NCI-H1417 treated with DMSO at 0.1 percent for 48 hours (cell line): Measurements from ENCODE around the gene BNIP1.

Experiments used
- DNase-seq: peaks from one replicate; lab custom pipeline; 2025; lab: John Stamatoyannopoulos, UW

Gene BNIP1

DNA sequence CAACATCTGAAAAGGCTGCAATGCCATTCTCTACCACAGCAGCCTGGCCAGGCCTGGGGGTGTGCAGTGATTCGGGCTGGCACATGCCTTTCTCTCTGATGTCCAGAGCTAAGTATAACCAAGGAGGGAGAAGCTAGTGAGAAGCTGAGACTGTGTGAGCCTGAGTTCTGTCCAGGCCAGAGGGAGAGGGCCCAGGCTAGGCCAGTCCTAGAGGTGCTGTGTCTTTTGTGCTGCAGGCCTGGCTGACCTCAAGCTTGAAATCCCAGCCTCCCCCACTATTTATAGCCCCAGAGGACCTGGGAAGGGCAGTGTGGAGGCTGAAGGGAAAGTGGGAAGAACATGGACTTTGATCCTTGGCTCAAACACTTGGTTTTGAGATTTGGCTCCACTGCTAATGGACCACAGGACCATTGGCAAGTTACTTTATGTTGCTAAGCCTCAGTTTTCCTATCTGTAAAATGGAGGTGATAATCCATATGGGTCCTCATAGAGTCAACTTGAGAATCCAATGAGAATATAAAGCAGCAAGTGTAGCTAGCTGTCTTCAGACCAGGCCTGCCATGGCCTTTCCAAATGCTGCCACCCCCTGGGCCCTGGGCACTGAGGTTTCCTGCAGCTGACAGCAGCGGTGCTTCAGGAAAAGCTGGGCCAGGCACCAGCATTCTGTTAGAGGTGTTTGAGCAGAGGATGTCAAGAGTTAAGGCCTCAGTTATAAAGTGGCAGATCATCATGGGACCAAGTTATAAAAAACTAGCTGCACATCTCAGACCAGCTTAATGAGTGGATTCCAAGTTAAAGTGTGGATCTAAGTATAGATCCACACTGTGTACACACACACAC is 21.1 kb downstream of the BNIP1 start:
- DNase-seq = no peak

DNA sequence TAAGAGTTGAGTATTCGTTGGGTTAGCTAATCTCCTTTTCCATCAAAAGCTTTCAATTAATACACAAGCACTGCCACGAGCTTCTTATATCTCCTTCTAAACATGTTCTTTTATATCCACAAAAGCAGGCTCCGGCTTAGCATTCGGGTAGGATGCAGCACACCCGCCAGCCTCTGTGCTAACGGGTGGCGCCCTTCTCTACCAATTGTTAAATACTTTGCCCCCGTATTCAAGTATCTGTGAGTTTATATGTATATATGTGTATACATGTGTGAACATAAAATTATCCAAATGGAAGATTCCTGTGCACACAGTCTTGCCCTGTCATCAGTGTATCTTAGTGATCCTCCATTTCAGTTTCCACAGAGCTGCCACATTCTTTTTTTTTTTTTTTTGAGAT is 27.8 kb downstream of the BNIP1 start:
- no peak for DNase-seq

DNA sequence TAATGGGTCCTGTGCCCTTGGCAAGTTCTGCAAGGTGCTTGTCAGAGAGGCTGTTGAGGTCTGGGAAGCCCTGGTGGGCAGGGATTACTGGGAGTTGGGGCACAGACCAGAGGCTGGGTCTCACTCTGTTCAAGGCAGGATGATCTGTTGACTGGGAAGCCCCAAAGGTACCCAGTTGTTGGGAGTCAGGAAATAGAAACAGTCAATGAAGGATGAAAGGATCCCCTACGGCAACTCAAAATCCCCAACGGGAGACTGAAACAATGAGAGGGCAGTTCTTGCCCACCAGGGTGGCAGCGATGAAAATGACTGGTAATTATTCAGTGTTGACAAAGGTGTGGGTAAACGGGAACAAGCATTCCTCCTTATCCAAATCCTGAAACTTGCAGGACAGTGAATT is 31.2 kb downstream of the BNIP1 start:
- no peak for DNase-seq

DNA sequence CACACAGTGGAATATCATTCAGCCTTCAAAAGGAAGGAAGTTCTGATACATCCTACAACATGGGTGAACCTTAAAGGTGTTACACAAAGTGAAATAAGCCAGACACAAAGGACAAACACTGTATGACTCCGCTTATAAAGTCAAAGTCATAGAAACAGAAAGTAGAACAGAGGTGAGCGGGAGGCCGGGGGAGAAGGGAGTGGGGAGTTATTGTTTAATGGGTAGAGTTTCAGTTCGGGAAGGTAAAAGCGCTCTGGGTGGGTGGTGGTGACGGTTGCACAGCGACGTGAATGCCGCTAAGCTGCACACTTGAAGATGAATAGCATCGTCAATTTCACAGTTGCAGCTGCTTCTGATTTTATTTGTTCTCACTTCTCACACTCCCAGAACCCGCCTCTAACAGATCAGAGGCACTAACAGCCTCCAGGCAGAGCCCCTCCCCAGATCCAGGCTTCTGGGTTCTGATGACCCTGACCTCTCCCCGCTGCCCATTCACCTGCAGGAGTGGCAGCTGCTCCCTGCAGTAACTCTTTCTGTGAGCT is 34.1 kb downstream of the BNIP1 start:
- DNase-seq = peak; percentile 1

DNA sequence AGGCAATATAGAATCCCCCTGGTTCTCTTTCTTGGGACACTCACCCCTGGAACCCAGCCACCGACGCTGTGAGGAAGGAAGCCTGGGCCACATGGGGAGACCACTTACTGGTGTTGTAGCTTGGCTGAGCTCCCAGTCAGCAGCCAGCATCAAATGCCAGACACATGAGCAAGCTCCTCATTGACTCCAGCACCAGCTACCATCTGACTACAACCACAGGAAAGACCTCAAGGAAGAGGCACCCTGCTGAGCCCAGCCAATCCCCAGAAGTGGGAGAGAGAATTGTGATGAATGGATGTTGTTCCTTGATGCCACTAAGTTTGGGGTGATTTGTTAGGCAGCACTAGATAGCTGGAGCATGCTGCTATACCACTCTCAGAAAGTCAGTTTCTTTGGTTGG is 36.0 kb downstream of the BNIP1 start:
- no peak for DNase-seq

DNA sequence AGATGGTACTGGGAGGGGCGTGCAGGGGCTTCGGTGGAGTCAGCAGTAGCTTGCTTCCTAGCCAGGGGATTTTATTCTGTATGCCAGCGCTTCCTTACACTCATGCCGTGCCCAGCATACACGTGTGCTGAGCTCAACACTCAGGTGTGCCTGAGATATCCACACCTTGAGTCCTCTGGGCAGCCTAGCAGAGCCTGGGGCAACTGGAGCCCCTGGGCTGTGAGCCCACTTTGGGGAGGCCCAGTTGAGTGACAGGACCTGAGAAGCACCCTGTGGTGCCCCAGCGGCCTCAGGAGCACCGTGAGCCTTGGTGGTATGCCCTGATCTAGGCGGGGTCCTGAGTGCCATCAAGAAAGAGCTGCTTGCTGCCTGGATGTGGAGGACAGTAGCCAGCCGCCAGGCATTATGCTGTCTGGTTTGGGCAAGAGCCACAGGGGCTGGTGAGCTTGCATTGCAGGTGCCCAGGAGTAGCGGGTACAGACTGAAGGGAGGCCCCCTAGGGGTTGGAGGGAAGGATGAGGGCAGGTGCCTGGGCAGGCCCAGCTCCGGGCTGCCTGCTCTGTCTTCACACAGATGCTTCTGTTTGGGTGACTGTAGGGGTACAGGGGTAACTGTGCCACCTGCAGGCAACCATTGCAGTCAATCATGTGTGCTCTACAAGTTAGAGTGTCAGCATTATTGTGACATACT is 42.9 kb downstream of the BNIP1 start:
- DNase-seq = no peak

DNA sequence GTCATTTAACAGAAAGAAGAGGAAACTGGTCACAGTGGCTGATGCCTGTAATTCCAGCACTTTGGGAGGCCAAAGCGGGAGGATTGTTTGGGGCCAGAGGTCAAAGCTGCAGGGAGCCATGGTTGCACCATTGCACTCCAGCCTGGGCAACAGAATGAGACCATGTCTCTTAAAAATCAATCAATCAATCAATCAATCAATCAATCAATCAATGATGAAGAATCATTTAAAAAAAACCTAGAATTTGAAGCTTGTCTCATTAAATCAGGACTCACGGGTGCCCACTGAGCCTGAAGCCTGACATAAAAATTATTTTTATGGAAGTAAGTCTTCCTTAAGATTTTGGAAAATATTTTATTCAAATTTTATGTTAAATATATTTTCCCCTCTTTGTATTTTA is 43.9 kb downstream of the BNIP1 start:
- no peak for DNase-seq

DNA sequence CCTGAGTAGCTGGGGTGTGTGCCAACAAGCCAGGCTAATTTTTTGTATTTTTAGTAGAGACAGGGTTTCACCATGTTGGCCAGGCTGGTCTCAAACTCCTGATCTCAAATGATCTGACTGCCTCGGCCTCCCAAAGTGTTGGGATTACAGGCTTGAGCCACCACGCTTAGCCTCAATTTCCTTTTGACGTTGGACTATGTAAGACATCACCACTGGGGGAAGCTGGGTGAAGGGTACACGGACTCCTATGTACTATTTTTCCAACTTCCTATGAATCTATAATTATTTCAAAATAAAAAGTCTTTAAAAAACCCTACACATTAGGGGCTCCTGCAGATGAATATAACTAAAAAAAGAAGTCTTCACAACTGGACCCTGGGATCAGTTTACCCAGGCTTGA is 46.7 kb downstream of the BNIP1 start:
- no peak for DNase-seq

DNA sequence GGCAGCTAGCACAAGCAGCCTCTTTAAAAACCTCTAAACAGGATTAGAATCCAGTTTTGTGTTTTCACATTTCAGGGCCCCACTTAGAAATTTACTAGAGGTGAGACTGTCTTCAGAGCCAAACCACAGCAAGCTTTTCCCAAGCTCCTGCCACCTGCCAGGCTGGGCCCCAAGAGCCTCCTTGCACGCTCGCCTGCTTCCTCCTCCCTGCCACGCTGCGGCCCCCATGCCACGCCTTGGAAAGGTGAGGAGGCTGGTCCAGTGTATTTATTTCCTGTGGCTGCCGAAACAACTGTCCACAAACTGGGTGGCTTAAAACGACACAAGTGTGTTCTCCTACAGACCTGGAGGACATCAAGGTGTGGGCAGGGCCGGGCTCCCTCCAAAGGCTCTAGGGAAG is 47.2 kb downstream of the BNIP1 start:
- no peak for DNase-seq

DNA sequence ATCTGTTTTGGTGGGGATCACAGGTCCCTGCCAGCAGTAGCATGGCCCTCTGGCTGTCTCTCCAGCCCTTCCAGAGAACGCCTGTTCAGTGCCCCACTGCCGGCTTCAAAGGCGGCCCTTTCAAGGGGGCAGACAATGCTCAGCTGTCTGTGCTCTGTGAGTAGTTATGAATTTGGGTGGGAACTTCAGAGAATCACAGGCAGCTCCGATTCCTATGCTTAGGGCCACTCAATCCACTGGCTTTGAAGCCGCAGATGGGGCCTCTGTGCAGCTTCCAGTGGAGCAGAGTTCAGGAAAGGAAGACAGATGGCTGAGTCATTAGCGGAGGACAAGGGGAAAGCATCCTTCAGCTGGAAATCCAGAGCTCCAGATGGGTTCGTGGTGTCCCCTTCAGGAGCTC is 48.2 kb downstream of the BNIP1 start:
- no peak for DNase-seq

DNA sequence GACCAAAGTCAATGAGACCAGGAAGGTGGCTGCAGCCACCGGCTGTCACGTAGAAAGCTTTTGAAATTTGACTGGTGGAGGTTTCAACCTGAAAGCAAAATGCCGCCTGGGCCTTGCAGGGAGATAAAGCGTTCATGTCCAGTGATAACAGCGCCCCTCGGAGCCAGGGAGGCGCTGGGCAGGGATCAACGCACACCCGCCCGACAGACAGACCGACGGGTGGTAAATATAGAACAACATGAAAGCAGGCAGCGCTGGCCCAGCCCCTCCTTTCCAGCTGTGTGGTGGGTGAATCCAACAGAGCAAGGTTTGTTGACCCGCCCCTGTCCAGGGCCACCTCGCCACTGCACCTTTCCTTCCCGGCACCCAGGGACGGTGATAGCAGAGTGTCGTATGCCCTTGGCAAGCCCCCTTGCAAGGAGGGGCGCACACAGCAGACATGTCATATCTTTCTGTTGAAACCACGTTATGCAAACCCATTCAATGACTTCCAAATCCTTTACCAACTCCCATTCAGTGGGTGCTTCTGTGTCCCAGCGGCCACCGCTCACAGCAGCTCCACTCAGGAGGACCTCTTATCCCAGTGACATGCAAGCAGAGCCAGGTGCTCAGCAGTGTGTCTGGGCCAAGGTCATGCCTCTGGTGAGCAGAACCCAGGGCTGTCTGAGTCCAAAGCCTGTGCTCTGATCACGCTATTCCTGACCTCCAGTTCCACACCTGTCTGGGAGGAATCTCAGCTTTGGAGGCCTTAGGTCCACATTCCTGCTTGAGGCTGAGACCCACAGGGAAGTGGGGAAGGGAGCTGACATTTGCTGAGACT is 52.0 kb downstream of the BNIP1 start:
- no peak for DNase-seq

DNA sequence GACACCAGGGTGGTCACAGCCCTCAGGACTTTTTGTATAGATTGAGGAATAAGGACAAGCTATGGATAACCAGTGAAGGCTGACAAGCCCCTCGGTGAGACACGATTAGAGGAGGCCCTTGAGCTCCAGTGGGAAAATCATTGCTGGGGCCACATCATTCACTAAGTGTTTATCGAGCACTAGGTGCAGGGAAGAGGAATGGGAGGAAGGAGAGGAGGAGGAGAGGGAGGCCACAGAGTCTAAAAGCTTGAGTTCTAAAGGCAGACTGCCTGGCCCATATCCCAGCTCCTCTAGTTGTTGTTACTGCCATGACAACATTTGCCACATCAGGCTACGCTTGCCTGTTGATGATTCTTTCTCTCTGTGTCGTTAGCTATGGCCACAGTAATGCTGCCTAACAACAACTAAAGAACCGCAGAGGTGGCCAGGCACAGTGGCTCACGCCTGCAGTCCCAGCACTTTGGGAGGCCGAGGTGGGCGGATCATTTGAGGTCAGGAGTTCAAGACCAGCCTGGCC is 53.1 kb downstream of the BNIP1 start:
- DNase-seq = no peak

DNA sequence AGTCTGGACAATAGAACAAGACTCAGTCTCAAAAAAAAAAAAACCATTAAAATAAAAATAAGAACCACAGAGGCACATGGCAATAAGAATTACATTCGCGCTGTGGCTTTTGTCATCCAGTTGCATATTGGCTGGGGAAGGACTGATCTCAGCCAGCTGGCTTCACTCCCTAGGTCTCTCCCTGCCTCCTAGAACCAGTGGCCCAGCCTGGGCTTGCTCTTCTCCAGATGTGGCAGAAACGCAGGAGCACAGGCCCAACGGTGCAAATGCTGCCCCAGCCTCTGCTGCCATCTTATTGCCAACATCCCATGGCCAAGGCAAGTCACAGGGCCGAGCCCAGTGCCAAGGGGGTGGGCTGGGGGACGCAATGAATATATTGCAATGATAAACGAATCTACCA is 53.7 kb downstream of the BNIP1 start:
- DNase-seq = no peak

DNA sequence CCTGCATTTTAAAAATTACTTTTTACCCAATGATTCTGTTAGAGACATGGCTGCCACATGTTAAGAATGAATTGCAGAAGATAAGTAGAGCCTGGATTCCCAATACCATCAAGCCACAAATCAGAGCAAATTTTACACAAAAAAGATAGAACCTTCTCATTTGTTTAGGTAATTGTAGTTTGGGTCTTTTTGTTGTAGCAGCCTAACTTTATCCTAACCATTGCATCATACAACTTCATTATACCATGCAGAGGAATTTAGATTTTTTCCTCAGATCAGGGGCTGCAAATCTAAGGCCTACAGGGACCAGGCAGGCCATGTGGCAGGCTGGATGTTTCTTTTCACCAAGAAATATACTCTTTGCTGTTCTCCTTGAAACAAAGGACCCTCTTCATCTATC is 56.0 kb downstream of the BNIP1 start:
- DNase-seq = no peak

DNA sequence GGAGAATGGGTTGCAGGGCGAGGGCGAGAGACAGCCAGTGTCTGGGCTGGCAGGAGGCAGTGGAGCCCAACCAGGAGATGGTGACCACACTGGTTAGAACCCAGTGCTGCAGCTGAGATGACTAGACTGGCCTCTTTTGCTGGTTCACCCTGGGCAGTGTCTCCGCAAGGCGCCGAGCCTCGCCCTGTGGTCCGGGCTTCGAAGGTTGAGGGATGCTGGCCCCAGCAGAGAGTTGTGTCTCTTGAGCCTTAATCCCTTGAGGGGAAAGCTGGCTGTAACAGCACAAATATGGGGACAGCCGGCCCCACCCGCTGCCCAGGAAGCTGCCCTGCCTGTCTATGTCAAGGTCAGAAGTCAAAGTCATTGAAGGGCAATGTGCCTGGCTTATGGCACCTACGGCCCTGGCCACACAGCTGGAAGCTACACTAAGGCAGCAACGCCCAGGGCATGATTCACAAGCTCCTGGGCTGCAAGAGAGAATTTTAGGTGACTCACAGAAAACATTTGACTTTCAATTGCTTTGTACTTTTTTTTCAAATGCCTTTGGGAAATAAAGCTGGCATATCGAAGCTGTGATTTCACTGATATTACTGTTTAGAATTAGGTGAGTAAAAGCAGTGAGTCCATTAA is 57.4 kb downstream of the BNIP1 start:
- DNase-seq = no peak

DNA sequence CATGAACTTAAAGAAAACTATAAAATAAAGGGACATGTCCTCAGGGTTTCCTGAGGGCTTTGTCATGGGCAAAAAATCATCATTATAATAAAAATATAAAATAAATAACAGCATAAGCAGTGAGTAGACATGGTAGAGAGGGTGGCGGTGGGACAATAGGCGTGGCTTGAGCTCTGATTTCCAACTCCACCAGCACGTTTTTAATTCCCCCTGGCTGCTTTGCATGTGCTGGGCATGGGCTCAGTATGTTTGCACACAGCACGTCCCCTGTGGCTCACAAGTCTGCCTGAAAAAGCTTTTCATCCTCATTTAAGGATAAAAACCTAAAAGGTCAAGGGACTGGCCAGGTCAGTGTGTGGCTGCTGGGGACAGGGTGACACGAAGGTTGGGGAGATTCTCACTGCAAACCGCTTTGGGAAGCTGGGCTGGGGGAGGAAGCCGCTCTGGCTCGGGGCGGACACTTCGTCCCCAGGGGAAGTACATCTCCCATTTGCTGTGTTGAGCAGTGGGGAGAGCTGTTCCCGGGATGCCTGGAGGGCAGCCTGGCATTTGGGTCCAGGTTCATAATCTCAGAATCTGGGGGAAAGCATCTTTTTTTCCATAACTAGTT is 58.0 kb downstream of the BNIP1 start:
- DNase-seq = no peak

DNA sequence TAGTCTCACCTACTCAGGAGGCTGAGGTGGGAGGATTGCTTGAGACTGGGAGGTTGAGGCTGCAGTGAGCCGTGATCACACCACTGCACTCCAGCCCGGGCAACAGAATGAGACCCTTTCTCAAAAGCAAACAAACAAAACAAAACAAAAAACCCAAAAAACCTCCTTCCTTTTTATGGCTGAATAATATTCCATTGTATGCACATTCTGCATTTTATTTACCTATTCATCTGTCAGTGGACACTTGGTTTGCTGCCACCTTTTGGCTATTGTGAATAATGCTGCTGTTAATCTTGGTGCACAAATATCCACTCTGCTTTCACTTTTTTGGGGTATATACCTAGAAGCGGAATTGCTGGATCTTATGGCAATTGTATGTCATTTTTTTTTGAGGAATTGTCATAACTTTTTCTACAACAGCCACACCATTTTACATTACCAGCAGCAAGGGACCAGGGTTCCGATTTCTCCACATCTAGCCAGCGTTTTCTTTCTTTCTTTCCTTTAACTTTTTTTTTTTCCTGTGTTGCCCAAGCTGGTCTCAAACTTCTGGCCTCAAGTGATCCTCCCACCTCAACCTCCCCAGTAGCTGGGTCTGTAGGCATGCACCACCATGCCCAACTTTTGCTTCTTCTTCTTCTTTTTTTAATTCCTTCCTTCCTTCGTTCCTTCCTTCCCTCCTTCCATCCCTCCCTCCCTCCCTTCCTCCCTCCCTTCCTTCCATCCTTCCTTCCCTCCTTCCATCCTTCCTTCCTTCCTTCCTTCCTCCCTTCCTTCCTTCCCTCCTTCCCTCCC is 60.1 kb downstream of the BNIP1 start:
- DNase-seq = no peak

DNA sequence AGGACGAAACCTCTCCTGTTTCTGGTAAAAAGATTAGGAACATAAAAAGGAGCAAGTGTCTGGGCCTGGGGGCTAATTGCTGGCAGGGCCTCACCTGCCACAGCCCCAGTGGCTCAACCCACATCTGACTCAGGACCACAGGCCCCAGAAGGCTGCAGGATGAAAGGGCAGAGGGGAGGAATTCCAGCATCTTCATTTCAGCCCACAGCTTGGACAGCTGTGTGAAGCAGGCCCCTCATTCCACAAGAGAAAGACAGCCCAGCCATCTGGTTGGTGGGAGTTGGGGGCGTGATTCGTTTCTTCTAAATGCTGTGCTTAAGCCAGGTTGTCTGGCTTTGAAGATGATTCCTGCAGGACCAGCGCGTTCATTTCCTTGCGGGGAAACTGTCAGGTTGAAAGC is 61.6 kb downstream of the BNIP1 start:
- DNase-seq = no peak

DNA sequence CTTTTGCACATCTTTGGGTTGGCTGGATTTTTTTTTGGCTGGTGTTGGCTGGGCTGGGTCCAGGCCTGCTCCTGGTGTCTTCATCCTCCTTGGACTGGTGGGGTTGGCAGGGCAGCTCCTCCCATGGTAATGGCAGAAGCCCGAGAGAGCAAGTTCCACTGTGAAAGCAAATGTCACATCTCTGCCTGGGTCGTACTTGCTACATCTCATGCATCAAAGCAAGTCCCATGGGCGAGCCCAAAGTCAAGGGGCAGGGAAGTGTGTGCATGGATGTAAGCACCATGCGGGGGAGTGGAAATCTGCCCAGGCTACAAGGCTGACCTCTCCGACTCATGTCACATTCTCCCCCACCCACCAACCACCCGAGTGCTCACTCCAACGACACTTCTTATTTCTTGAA is 64.0 kb downstream of the BNIP1 start:
- DNase-seq = no peak

DNA sequence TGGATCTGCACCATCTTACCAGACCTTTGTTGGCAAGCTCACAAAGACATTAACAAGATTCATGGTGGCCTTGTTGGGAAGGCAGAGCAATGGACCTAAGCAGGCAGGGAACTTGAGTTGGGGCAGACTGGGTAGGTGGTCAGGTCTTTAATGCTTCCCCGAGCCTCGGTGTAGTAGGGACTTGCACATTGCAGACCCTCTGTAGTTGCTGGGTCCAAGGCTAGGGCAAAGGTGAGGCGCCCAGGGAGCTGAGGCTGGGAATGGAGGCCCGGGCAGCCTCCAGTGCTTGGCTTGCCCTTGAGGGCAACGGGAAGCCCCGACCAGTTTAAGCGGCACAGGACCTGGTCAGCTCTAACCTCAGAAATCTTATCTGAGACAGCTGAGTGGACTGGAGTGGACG is 66.5 kb downstream of the BNIP1 start:
- DNase-seq = no peak

DNA sequence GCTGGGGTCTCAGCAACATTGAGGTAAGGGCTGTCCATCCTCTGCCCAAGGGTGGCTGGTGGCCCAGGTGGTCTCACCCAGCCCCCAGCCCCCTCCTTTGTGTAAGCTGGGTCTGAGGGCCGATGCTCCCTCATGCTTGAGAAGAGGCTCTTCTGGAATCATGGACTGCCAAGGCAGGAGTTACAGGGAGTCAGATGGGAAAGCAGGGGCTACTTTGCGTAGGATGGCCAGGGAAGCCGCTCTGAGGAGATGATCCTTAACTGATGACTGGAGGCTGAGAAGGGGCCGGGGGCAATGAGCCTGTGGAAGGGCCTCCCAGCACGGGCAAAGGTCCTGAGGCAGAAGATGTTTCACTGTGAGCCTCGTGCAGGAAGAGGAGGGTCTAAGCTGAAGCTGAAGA is 67.0 kb downstream of the BNIP1 start:
- no peak for DNase-seq
